ENCODE data around the gene PRKCE. TPM values are rescaled to one million over a fixed set of nuclear protein-coding genes. Genes with fewer than 3 reads are reported as not detected.

PRKCE gene
- total RNA-seq, 3 donors from 2014 or later (not counting 1 experiment from before 2014, with no cell fraction given): 35.2 to 42.1 (median 38.6) TPM

DNA sequence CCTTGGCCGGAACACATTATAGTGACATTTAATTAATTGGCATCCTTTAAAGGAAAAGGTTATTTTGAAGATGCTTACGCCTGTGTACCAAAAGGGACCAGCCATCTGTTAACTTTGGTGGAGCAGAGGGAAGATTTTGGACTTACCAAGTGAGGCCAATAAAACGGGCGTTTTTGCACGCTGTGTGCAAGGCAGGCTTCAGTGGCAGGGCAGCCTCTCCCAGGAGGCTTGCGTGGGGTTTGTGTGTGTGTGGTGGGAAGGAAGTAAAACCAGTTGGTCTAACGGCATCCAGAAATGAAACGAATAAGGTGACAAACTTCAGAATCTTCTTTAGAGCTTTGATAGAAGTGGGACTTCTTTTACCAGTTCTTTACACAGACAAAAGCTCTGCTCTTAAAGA is 191.7 kb downstream of the PRKCE start:
- no peaks in the 10 kb centered on the region for H3K36me3 Mint-ChIP-seq
- H3K27ac Mint-ChIP-seq: peak overlapping the region; percentile 39 to 40
- Histone ChIP-seq H3K27ac (ENCODE audit: low read length) (no peak overlapping the region), H3K27me3 (ENCODE audit: control insufficient read depth, insufficient read depth, low read length) (no peaks in the 10 kb centered on the region), H3K36me3 (ENCODE audit: control insufficient read depth, insufficient read depth, low read length) (no peaks in the 10 kb centered on the region), H3K4me3 (ENCODE audit: low read length) (no peak overlapping the region), H3K4me1 (ENCODE audit: control insufficient read depth, insufficient read depth, low read length) (peaks cover 19% of the 10 kb centered on the region), H3K9me3 (ENCODE audit: control insufficient read depth, insufficient read depth, low read length) (no peaks in the 10 kb centered on the region)
- WGBS (ENCODE audit: insufficient coverage): 14% methylated on average over 6 of the region's 8 CpGs
- peaks cover 50 to 56% of the 10 kb centered on the region in 2 donors for H3K4me1 Mint-ChIP-seq
- intact Hi-C loops (cut with micrococcal nuclease): no loop called here
- peak overlapping the region; percentile 15 for H3K4me3 Mint-ChIP-seq
- ATAC-seq: peak in 2 of 3 donors; percentile 56 to 60
- DNase-seq: no peak
- H3K27me3 Mint-ChIP-seq (ENCODE audit: low read depth in 2 of 2): no peaks in the 10 kb centered on the region
- no peak for TF ChIP-seq CTCF (IDR thresholded peaks at IDR 0.05)
- H3K9me3 Mint-ChIP-seq: no peaks in the 10 kb centered on the region

- peaks cover 16% of the 10 kb centered on the region for H3K4me1 ChIP-seq (ENCODE audit: control insufficient read depth, insufficient read depth, low read length)
- intact Hi-C loops (cut with micrococcal nuclease): no loop called here
- no peaks in the 10 kb centered on the region for H3K36me3 ChIP-seq (ENCODE audit: control insufficient read depth, insufficient read depth, low read length)
- H3K4me3 Mint-ChIP-seq: no peak overlapping the region
- H3K4me1 Mint-ChIP-seq: peaks cover 50 to 62% of the 10 kb centered on the region in 2 donors
- TF ChIP-seq CTCF (IDR thresholded peaks at IDR 0.05): no peak
- H3K27me3 ChIP-seq (ENCODE audit: control insufficient read depth, insufficient read depth, low read length): no peaks in the 10 kb centered on the region
- no peaks in the 10 kb centered on the region for H3K9me3 ChIP-seq (ENCODE audit: control insufficient read depth, insufficient read depth, low read length)
- no peak overlapping the region for H3K27ac ChIP-seq (ENCODE audit: low read length)
- DNase-seq (no peak), ATAC-seq (peak; percentile 34 to 87 (median 47))
- H3K4me3 ChIP-seq (ENCODE audit: low read length): no peak overlapping the region
- H3K27ac Mint-ChIP-seq: no peak overlapping the region
- no peaks in the 10 kb centered on the region for H3K27me3 Mint-ChIP-seq (ENCODE audit: low read depth in 2 of 2)
- no peaks in the 10 kb centered on the region for H3K9me3 Mint-ChIP-seq
- 18% methylated on average over 2 of the region's 3 CpGs for WGBS (ENCODE audit: insufficient coverage)
- H3K36me3 Mint-ChIP-seq: no peaks in the 10 kb centered on the region
These were observed 193.5 kb downstream of the PRKCE start for GRCh38 chr2:45844796-45845457.

- no peak for TF ChIP-seq CTCF (IDR thresholded peaks at IDR 0.05)
- no peak overlapping the region for H3K4me3 ChIP-seq (ENCODE audit: low read length)
- H3K27ac ChIP-seq (ENCODE audit: low read length): no peak overlapping the region
- ATAC-seq: no peak
- H3K4me1 ChIP-seq (ENCODE audit: control insufficient read depth, insufficient read depth, low read length): peaks cover 16% of the 10 kb centered on the region
- Mint-ChIP-seq H3K27me3 (ENCODE audit: low read depth in 2 of 2) (no peaks in the 10 kb centered on the region), H3K27ac (no peak overlapping the region), H3K4me3 (no peak overlapping the region), H3K4me1 (peaks cover 52 to 62% of the 10 kb centered on the region in 2 donors), H3K36me3 (no peaks in the 10 kb centered on the region), H3K9me3 (no peaks in the 10 kb centered on the region)
- no peaks in the 10 kb centered on the region for H3K9me3 ChIP-seq (ENCODE audit: control insufficient read depth, insufficient read depth, low read length)
- no peaks in the 10 kb centered on the region for H3K36me3 ChIP-seq (ENCODE audit: control insufficient read depth, insufficient read depth, low read length)
- WGBS (ENCODE audit: insufficient coverage): 90% methylated on average over 6 of the region's 6 CpGs
- DNase-seq: no peak
- intact Hi-C loops (cut with micrococcal nuclease): no loop called here
- H3K27me3 ChIP-seq (ENCODE audit: control insufficient read depth, insufficient read depth, low read length): no peaks in the 10 kb centered on the region
These were observed 194.1 kb downstream of the PRKCE start for GRCh38 chr2:45845566-45845965.
